Osteoblast (primary cell): ENCODE measurements around the gene WSCD1. TPM values are rescaled to one million over a fixed set of nuclear protein-coding genes. Genes with fewer than 3 reads are reported as not detected.

ENCODE experiments used
- DNase-seq: peaks from one replicate; pipeline ENCODE4 v3.0.0; 2011; ENCODE audit warnings: low spot score, mixed read lengths; ENCODE audit not compliant: insufficient read length; ENCODE audit errors: missing footprints
- H2AFZ ChIP-seq: 2 replicates; pipeline ENCODE4 v1.6.0; 2011; ENCODE audit warnings: mild to moderate bottlenecking, low read length
- H3K27ac ChIP-seq: 2 replicates; pipeline ENCODE4 v1.5.1; 2011; ENCODE audit warnings: mild to moderate bottlenecking, low read depth, low read length, moderate library complexity
- H3K27me3 ChIP-seq: 2 replicates; pipeline ENCODE4 v1.6.0; 2012; ENCODE audit warnings: mild to moderate bottlenecking, control low read depth, inconsistent platforms, low read length, moderate library complexity; ENCODE audit not compliant: insufficient read depth
- H3K36me3 ChIP-seq: 2 replicates; pipeline ENCODE4 v1.5.1; 2011; ENCODE audit warnings: mild to moderate bottlenecking, low read length, control low read depth, moderate library complexity; ENCODE audit not compliant: insufficient read depth
- H3K4me1 ChIP-seq: 2 replicates; pipeline ENCODE4 v1.5.1; 2011; ENCODE audit warnings: mild to moderate bottlenecking, low read length, control low read depth, moderate library complexity; ENCODE audit not compliant: insufficient read depth
- H3K4me2 ChIP-seq: 2 replicates; pipeline ENCODE4 v1.6.0; 2011; ENCODE audit warnings: mild to moderate bottlenecking, low read length; ENCODE audit not compliant: insufficient read depth
- H3K4me3 ChIP-seq: fragments of 200-600 bp; sonication (generic); 3 replicates; pipeline ENCODE4 v1.5.1; 2012; ENCODE audit warnings: mild to moderate bottlenecking, low read length, inconsistent platforms; ENCODE audit not compliant: insufficient read depth
- H3K79me2 ChIP-seq: 2 replicates; pipeline ENCODE4 v1.6.0; 2012; ENCODE audit warnings: mild to moderate bottlenecking, low read length, control low read depth, inconsistent platforms; ENCODE audit not compliant: insufficient read depth
- H3K9me3 ChIP-seq: 2 replicates; pipeline ENCODE4 v1.5.1; 2011; ENCODE audit warnings: low read depth, low read length, control low read depth
- H4K20me1 ChIP-seq: 2 replicates; pipeline ENCODE4 v1.6.0; 2012; ENCODE audit warnings: mild to moderate bottlenecking, low read length, control low read depth; ENCODE audit not compliant: insufficient read depth
- CTCF ChIP-seq: IDR thresholded peaks from 2 replicates; pipeline ENCODE4 v1.5.1; 2011; ENCODE audit warnings: mild to moderate bottlenecking, low read depth, low read length, moderate library complexity; ENCODE audit errors: extremely low read depth
- total RNA-seq: library from RNA; depleted of rRNA; stranded (reverse); fragments of >200 nt; gene quantifications from 2 replicates; pipeline ENCODE4 v1.2.3, GENCODE V29; 2012

WSCD1 gene
- total RNA-seq, 1 donor: not detected

GRCh38 chr17:6142701-6143100 is 72.5 kb downstream of the WSCD1 start:
- no peak overlapping the region for H2AFZ ChIP-seq
- H3K27me3 ChIP-seq: no peaks in the 10 kb centered on the region
- H3K4me3 ChIP-seq: no peak overlapping the region
- no peak for TF ChIP-seq CTCF
- no peaks in the 10 kb centered on the region for H3K9me3 ChIP-seq
- no peaks in the 10 kb centered on the region for H3K79me2 ChIP-seq
- H3K4me2 ChIP-seq: no peak overlapping the region
- DNase-seq: no peak
- H4K20me1 ChIP-seq: no peaks in the 10 kb centered on the region
- no peak overlapping the region for H3K27ac ChIP-seq
- no peaks in the 10 kb centered on the region for H3K36me3 ChIP-seq
- no peaks in the 10 kb centered on the region for H3K4me1 ChIP-seq

- Histone ChIP-seq H3K27me3 (no peaks in the 10 kb centered on the region), H3K9me3 (no peaks in the 10 kb centered on the region), H3K4me3 (no peak overlapping the region), H3K4me2 (no peak overlapping the region), H3K4me1 (no peaks in the 10 kb centered on the region), H4K20me1 (no peaks in the 10 kb centered on the region), H3K36me3 (no peaks in the 10 kb centered on the region), H3K79me2 (no peaks in the 10 kb centered on the region), H3K27ac (no peak overlapping the region), H2AFZ (no peak overlapping the region)
- DNase-seq: no peak
- TF ChIP-seq CTCF: no peak
These were observed 75.8 kb downstream of the WSCD1 start for GRCh38 chr17:6145946-6146345.

GRCh38 chr17:6147042-6147441 is 76.9 kb downstream of the WSCD1 start:
- H3K4me2 ChIP-seq: no peak overlapping the region
- H3K27me3 ChIP-seq: no peaks in the 10 kb centered on the region
- H3K79me2 ChIP-seq: no peaks in the 10 kb centered on the region
- no peak overlapping the region for H3K27ac ChIP-seq
- no peak overlapping the region for H3K4me3 ChIP-seq
- no peak for TF ChIP-seq CTCF
- no peaks in the 10 kb centered on the region for H3K9me3 ChIP-seq
- no peaks in the 10 kb centered on the region for H3K36me3 ChIP-seq
- no peak for DNase-seq
- H4K20me1 ChIP-seq: no peaks in the 10 kb centered on the region
- no peak overlapping the region for H2AFZ ChIP-seq
- H3K4me1 ChIP-seq: no peaks in the 10 kb centered on the region

GRCh38 chr17:6153375-6153774 is 83.2 kb downstream of the WSCD1 start:
- no peak overlapping the region for H2AFZ ChIP-seq
- no peaks in the 10 kb centered on the region for H3K36me3 ChIP-seq
- no peaks in the 10 kb centered on the region for H3K4me1 ChIP-seq
- H3K4me3 ChIP-seq: no peak overlapping the region
- no peaks in the 10 kb centered on the region for H3K79me2 ChIP-seq
- H3K4me2 ChIP-seq: no peak overlapping the region
- H4K20me1 ChIP-seq: no peaks in the 10 kb centered on the region
- H3K27me3 ChIP-seq: no peaks in the 10 kb centered on the region
- no peaks in the 10 kb centered on the region for H3K9me3 ChIP-seq
- H3K27ac ChIP-seq: no peak overlapping the region
- no peak for TF ChIP-seq CTCF
- DNase-seq: no peak
